Activated naive CD4-positive, alpha-beta T cell treated with anti-CD3 and anti-CD28 coated beads for 36 hours (primary cell): ENCODE data around the gene THRB. TPM values are rescaled to one million over a fixed set of nuclear protein-coding genes. Genes with fewer than 3 reads are reported as not detected.

Experiments
- CTCF ChIA-PET: fragments of 350-600 bp; sonication (Branson Sonifier 250); formaldehyde crosslinking; loops from one replicate; lab custom pipeline; 2021; ENCODE audit warnings: antibody characterized with exemption; lab: Charles Lee
- DNase-seq: peaks from one replicate; pipeline ENCODE4 v3.0.0-alpha.2; 2020
- H3K27ac Mint-ChIP-seq: one replicate; pipeline ENCODE4 v1.8.0; 2021; ENCODE audit warnings: mild to moderate bottlenecking, mixed read lengths
- H3K27me3 Mint-ChIP-seq: one replicate; pipeline ENCODE4 v1.8.0; 2021; ENCODE audit warnings: low read depth, mixed read lengths
- H3K36me3 Mint-ChIP-seq: one replicate; pipeline ENCODE4 v1.8.0; 2021; ENCODE audit warnings: low read depth, mixed read lengths
- H3K4me1 Mint-ChIP-seq: one replicate; pipeline ENCODE4 v1.8.0; 2021; ENCODE audit warnings: low read depth, mixed read lengths
- H3K4me3 Mint-ChIP-seq: one replicate; pipeline ENCODE4 v1.8.0; 2021; ENCODE audit warnings: mild to moderate bottlenecking, moderate library complexity, mixed read lengths
- H3K9me3 Mint-ChIP-seq: one replicate; pipeline ENCODE4 v1.8.0; 2021; ENCODE audit warnings: mixed read lengths
- intact Hi-C: fragments of 100-400 bp; cut with micrococcal nuclease; formaldehyde crosslinking; loops from one replicate; pipeline ENCODE4 v1.15.1; 2023
- total RNA-seq, 2 experiments: library from RNA; stranded (reverse); gene quantifications; one replicate each; pipeline ENCODE4 v1.2.3, GENCODE V29; 2021

THRB gene
- total RNA-seq, 2 experiments from 2014 or later = not detected

DNA sequence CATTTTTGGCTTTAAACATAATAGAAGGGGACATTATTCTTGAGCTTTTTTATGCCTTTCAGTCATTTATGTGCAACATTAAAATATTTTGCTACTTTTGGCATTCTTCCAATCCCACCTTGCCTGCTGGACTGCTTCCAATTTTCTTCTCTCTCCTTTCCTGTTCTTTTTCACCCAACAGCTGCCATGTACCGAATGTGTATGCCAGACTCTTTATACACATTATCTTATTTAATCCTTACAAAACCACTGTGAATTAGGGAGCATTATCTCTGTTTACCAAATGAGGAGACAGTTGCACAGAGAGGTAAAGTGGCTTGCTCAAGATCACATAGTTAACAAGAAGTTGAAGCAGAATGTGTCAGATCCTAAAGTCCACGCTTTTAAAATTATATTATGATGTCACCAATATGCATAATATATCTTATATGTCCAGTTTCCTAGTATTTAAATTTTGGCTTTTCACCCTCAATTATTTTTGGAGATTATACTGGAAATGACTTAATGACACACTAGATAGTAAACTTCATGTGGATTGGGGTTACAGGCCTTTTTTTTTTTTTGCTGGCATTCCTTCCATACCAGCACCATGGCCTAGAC is 231.5 kb downstream of the THRB start:
- H3K27me3 Mint-ChIP-seq = peaks cover 7% of the 10 kb centered on the region
- CTCF ChIA-PET = interaction anchor here (0.5 to 1.2 kb wide), 4 partner anchors 30 to 491 kb away, joined by 3 to 4 read pairs (median 3); no protein-coding TSS in a partner anchor
- intact Hi-C loops = loop anchor here (10.0 kb wide), 1 partner anchor 1332 kb away; no protein-coding TSS in a partner anchor

DNA sequence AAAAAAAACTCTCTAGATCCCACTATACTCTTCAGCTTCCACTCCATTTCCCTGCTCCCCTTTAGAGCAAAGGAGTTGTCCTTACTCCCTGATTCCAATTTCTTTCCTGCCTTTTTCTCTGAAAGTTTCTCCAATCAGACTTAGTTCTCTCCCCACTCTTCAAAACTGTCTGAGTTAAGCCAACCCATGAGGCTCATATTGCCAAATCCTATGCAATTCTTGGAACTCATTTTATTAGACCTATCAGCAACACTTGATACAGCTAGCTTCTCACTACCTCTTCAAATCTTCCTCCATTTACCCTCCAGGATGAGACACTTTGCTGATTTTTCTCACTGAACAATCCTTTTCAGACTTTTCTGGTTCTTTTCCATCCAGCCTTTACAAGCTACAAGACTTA is 233.1 kb downstream of the THRB start:
- CTCF ChIA-PET = interaction anchor here (1.5 kb wide), 1 partner anchor 262 kb away, joined by 6 read pairs; no protein-coding TSS in a partner anchor
- Mint-ChIP-seq H3K27me3 (peaks cover 7% of the 10 kb centered on the region), H3K4me1 (no peaks in the 10 kb centered on the region), H3K4me3 (no peak overlapping the region), H3K9me3 (no peaks in the 10 kb centered on the region), H3K36me3 (no peaks in the 10 kb centered on the region), H3K27ac (no peak overlapping the region)
- DNase-seq = no peak
- intact Hi-C loops = loop anchor here (10.0 kb wide), 1 partner anchor 1333 kb away; no protein-coding TSS in a partner anchor

More for the DNA sequence above, 231.5 kb downstream of the THRB start:
- H3K4me1 Mint-ChIP-seq = no peaks in the 10 kb centered on the region
- H3K36me3 Mint-ChIP-seq = no peaks in the 10 kb centered on the region
- H3K27ac Mint-ChIP-seq = no peak overlapping the region
- DNase-seq = no peak
- H3K9me3 Mint-ChIP-seq = no peaks in the 10 kb centered on the region
- H3K4me3 Mint-ChIP-seq = no peak overlapping the region

DNA sequence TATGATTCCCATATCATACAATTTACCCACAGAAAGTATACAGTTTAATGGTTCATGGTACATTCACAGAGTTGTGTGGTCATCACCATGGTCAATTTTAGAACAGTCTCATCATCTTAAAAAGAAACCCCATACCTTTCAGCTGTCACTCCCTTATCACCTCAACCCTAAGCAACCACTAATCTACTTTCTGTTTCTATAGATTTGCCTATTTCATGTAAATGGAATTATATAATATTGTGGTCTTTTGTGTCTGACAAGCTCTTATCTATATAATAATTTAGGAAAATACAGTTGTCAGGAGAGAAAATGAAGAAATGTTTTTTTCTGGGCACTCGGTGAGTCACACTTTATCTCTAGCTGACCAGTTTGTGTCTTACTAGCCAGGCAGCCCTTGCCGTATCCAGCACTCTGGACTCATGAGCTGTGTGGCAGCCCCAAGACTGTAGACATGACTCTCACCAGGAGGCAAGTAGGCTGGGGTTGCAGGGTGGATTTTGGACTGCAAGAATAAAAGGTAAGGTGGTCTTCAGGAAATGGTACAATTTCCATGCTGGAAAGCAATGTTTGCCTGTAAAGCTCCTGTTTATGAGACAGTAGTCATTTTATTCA is 234.6 kb downstream of the THRB start:
- intact Hi-C loops = loop anchor here (10.0 kb wide), 1 partner anchor 1335 kb away; no protein-coding TSS in a partner anchor
- Mint-ChIP-seq H3K36me3 (no peaks in the 10 kb centered on the region), H3K27me3 (peaks cover 7% of the 10 kb centered on the region), H3K4me3 (no peak overlapping the region), H3K27ac (no peak overlapping the region), H3K9me3 (no peaks in the 10 kb centered on the region), H3K4me1 (no peaks in the 10 kb centered on the region)
- CTCF ChIA-PET = interaction anchor here (0.5 to 1.7 kb wide), 2 partner anchors 12 to 77 kb away, joined by 4 to 7 read pairs; no protein-coding TSS in a partner anchor
- no peak for DNase-seq

DNA sequence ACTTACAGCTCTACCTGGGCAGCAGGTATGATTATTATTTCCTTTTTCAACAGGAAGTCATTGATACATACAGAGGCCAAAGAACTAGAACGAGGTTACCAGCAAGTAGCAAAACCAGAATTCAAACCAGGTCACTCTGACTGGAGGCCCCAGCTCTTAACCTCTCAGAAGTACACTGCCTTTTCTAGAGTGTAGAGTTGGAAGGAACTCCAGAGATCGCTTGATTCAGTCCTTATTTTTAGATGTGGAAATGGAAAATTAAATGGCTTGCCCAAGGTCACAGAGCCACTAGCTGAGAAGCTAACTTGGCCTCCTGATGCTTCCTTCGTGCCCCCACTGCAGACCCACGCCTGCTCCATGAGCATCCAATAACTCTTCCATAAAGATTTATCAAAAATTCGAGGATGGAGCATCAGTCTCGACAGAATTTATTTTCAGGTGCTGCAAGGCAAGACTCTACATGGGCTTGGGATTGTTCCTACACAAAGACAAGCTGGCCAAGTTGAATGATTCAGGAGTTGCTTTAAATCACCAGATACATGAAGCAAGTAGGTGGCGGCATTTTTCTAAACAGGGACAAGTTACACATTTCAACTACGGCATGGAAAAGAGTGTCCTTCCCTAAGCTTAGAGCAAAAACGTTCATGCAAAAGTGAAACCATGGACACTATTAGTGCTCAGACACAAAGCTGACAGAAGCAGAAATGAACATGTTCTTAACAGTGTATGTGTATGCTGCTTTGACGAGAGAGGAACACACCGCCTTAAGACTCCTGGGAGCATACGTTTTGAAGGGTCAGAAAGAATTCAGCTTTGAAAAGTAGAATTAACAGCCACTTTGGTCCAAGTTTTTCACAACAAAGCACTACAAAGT is 235.7 kb downstream of the THRB start:
- no peak overlapping the region for H3K4me3 Mint-ChIP-seq
- intact Hi-C loops = no loop called here
- no peaks in the 10 kb centered on the region for H3K36me3 Mint-ChIP-seq
- H3K27ac Mint-ChIP-seq = no peak overlapping the region
- CTCF ChIA-PET = interaction anchor here (0.6 to 1.7 kb wide), 3 partner anchors 11 to 244 kb away, joined by 3 to 7 read pairs (median 5); no protein-coding TSS in a partner anchor
- H3K27me3 Mint-ChIP-seq = peaks cover 1% of the 10 kb centered on the region
- no peaks in the 10 kb centered on the region for H3K9me3 Mint-ChIP-seq
- H3K4me1 Mint-ChIP-seq = no peaks in the 10 kb centered on the region
- no peak for DNase-seq

DNA sequence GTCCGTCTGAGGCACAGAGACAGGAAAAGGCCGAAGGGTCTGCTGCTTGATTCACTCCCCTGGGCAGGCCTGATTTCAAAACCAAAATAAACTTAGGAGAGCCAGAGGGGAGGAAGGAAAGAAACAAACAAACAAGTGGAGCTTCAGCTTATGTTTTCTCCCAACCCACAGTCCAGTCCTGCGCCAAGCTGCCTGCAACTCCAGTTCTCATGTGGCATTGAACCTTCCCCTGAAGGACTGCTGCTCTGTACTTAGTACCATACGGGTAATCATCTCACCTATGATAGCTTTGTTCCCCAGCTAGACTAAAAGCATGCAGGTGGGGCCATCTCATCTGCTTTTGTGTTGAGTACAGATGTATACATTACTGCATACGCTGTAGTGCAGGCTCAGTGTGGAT is 236.4 kb downstream of the THRB start:
- no peak for DNase-seq
- CTCF ChIA-PET = interaction anchor here (1.2 kb wide), 1 partner anchor 12 kb away, joined by 3 read pairs; no protein-coding TSS in a partner anchor
- no peaks in the 10 kb centered on the region for H3K9me3 Mint-ChIP-seq
- H3K27me3 Mint-ChIP-seq = no peaks in the 10 kb centered on the region
- no peaks in the 10 kb centered on the region for H3K4me1 Mint-ChIP-seq
- intact Hi-C loops = no loop called here
- no peak overlapping the region for H3K4me3 Mint-ChIP-seq
- no peak overlapping the region for H3K27ac Mint-ChIP-seq
- no peaks in the 10 kb centered on the region for H3K36me3 Mint-ChIP-seq

DNA sequence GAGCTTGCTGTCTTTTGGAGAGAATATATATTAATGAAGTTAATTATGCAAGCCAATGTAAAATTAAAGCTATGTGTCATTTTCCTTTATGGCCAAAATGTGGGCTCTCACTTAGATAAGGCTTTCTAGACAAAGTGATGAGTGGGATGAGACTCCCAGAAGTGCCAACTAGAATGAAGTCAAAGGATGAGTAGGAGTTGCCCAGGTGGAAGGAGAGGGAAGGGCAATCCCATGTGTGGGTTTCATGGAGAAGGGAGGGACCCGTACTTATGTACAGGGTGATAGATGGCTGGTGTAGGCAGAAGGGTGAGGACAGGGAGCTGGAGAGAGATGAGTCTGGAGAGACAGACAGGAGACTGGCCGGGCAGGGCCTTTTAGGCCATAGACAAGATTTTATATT is 239.2 kb downstream of the THRB start:
- Mint-ChIP-seq H3K4me1 (no peaks in the 10 kb centered on the region), H3K4me3 (no peak overlapping the region), H3K27me3 (peaks cover 4% of the 10 kb centered on the region), H3K9me3 (no peaks in the 10 kb centered on the region), H3K36me3 (no peaks in the 10 kb centered on the region), H3K27ac (no peak overlapping the region)
- intact Hi-C loops = no loop called here
- DNase-seq = no peak
- CTCF ChIA-PET = interaction anchor here (0.6 kb wide), 1 partner anchor 578 kb away, joined by 3 read pairs; no protein-coding TSS in a partner anchor

DNA sequence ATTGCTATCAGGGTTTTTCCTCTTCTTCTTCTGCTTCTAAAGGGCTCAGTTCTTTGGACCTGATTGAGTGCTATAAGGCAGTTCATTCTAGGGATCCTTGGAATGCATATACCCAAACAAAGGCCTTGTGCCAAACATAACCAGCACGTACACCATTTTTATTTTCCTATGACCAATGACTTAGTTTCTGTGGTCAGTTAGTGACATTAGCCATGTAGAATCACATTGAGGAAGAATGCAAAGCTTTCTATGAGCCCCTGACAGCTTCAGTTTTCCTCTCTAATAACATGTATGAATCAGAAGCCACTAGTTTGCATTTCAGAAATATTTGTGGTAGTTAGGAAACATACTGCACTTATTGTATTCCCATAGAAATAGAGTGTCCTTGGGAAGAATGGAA is 240.0 kb downstream of the THRB start:
- DNase-seq = no peak
- Mint-ChIP-seq H3K4me1 (no peaks in the 10 kb centered on the region), H3K9me3 (no peaks in the 10 kb centered on the region), H3K4me3 (no peak overlapping the region), H3K27ac (no peak overlapping the region), H3K36me3 (no peaks in the 10 kb centered on the region), H3K27me3 (peaks cover 4% of the 10 kb centered on the region)
- CTCF ChIA-PET = no interaction called here
- intact Hi-C loops = no loop called here

DNA sequence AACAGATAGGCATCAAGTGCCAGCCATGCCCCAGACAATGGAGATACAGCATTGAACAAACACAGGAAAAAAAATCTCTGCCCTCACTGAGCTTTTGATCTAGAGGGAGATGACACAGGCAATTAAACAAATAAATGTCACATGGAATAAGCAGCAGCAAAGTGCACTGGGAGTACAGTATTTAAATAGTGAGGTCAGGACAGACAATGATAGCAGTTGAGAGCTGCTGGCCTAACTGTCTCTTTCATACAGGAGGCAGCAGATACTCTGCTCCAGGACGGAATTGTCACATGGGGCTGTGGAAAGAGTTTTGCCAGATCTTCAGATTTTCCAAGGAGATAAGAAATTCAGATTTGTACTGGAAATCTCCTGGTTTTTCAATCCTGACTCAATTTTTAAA is 241.3 kb downstream of the THRB start:
- Mint-ChIP-seq H3K9me3 (no peaks in the 10 kb centered on the region), H3K27ac (no peak overlapping the region), H3K4me1 (no peaks in the 10 kb centered on the region), H3K4me3 (no peak overlapping the region), H3K36me3 (no peaks in the 10 kb centered on the region), H3K27me3 (peaks cover 4% of the 10 kb centered on the region)
- no peak for DNase-seq
- CTCF ChIA-PET = no interaction called here
- intact Hi-C loops = no loop called here

DNA sequence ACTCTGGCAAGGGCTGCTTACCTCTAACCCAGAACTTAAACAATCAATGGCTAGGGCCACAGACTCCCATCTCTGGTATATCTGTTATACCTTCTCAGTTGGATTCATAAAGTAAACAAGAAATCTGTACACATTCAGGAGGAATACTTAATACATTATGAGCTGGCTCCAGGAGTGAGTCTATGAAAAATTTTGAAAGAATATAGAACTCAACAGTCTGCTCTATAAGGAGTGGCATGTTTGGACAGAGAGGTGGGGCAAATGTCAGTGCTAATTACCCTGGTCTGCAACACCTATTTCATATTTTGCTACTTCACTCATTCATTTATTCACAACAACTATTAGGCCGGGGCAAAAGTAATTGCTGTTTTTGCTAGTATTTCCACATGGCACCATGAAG is 245.1 kb downstream of the THRB start:
- no peaks in the 10 kb centered on the region for H3K4me1 Mint-ChIP-seq
- intact Hi-C loops = no loop called here
- H3K36me3 Mint-ChIP-seq = no peaks in the 10 kb centered on the region
- no peaks in the 10 kb centered on the region for H3K9me3 Mint-ChIP-seq
- no peak overlapping the region for H3K4me3 Mint-ChIP-seq
- no peak overlapping the region for H3K27ac Mint-ChIP-seq
- no peak for DNase-seq
- CTCF ChIA-PET = no interaction called here
- peaks cover 4% of the 10 kb centered on the region for H3K27me3 Mint-ChIP-seq

DNA sequence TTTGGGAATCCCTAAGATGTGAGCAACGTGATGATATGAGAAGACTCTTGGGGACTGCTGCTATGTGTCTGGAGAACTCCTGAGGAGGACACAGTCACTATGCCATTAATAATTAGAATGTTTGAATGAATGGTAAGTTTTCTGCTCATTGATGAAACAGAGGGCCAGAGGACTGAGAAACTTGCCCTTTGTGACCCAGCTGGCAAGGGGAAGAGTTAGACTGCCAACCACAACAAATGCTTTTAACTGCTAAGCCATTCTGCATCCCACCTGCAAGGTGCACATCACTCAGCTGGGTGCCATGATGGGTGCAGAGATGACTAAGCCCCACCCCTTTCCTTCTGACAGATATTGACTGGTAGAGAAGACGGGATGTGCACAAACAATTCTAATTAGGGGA is 249.6 kb downstream of the THRB start:
- no peaks in the 10 kb centered on the region for H3K27me3 Mint-ChIP-seq
- H3K36me3 Mint-ChIP-seq = no peaks in the 10 kb centered on the region
- no peaks in the 10 kb centered on the region for H3K9me3 Mint-ChIP-seq
- no peak overlapping the region for H3K4me3 Mint-ChIP-seq
- H3K4me1 Mint-ChIP-seq = no peaks in the 10 kb centered on the region
- CTCF ChIA-PET = no interaction called here
- intact Hi-C loops = no loop called here
- no peak for DNase-seq
- no peak overlapping the region for H3K27ac Mint-ChIP-seq

DNA sequence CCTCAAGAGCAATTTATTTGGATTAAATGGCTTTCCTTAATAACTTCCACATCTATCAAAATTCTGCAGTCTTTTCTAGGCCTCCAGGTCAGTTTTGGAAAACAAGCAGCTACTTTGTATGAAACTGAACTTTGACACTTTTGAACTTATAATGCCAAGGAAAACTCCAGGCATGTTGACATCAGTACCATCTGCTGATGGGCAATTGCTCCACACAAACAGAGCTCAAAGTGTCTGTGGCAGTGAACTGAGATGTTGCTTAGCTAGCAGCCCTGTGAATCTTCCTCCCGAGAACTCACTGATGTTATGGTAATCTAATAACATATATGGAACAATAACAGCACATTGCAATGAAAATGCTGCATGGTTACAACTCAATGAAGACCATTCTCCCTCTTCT is 250.2 kb downstream of the THRB start:
- no peak overlapping the region for H3K4me3 Mint-ChIP-seq
- no peaks in the 10 kb centered on the region for H3K9me3 Mint-ChIP-seq
- CTCF ChIA-PET = no interaction called here
- H3K27me3 Mint-ChIP-seq = peaks cover 3% of the 10 kb centered on the region
- intact Hi-C loops = no loop called here
- no peak for DNase-seq
- H3K4me1 Mint-ChIP-seq = no peaks in the 10 kb centered on the region
- H3K27ac Mint-ChIP-seq = no peak overlapping the region
- no peaks in the 10 kb centered on the region for H3K36me3 Mint-ChIP-seq

DNA sequence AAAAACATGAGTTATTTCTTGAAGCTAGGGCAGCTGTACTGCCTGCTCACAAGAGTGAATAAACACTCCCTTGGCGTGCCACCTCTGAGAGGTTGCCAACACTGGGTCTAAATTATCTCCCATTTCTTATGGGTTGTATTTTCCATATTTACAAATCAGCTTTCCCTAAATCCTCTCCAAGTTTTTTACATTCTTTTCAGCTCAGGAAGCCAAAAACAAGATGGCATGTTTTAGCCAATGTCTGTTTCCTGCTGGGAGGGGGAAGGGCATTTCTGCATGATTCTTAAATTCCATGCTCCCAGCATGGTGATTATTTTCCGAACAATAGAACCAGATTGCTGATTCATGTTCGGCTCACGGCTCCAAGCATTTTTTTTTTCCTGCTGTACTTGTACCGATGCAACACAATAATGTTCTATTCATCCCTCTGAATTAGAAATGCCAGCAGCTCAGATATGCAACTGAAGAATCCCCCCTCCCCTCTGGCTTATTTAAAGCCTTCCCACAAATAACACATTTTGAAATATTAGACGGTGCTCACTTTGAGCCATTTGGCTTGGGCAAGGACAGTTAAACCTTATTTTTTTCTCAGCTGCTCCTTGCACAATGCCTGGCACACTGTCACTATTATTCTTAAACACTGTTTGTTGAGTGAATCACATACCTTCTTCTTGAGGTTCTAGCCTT is 252.5 kb downstream of the THRB start:
- intact Hi-C loops = no loop called here
- H3K9me3 Mint-ChIP-seq = no peaks in the 10 kb centered on the region
- H3K27ac Mint-ChIP-seq = no peak overlapping the region

More for the DNA sequence above, 252.5 kb downstream of the THRB start:
- DNase-seq = no peak
- no peaks in the 10 kb centered on the region for H3K4me1 Mint-ChIP-seq
- H3K36me3 Mint-ChIP-seq = no peaks in the 10 kb centered on the region
- H3K4me3 Mint-ChIP-seq = no peak overlapping the region
- peaks cover 3% of the 10 kb centered on the region for H3K27me3 Mint-ChIP-seq
- CTCF ChIA-PET = interaction anchor here (0.6 to 1.5 kb wide), 6 partner anchors 8 to 613 kb away, joined by 3 to 6 read pairs (median 4); no protein-coding TSS in a partner anchor
